Measurements from ENCODE around the gene SHANK3.

The SHANK3 gene

DNA sequence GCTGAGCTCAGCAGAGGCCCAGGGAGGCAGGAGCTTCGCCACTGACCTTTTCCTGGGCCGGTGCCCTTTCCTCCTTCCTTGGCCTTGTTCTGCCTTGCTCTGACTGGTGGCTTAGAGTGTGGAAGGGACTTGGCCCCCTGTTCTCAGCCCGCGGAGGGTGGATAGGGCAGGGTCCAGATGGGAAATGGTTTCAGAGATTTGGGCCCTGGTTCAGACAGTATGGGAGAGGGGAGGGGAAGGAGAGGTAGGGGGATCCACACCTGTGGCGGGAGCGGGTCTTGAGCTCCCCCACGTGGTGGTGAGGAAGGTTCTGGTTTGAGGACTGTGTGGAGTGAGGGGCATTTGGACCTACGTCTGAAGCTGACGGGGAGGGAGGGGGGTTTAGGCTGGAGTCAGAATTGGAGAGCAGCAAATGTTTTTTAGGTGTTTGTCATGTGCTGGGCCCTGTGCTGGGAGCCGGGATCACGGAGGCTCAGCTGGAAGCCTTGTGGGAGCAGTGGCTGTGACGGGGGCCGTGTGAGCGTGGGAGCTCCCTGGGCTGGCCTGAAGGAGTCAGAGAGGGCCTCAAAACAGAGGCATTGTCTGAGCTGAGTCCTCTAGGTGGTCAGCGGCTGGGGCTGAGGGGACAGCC, 27.2 kb downstream of the SHANK3 start:
- Histone ChIP-seq H3K9me2 (replicated peaks; ENCODE audit: insufficient read depth, low read length) (no peaks in the 10 kb centered on the region), H3K36me3 (ENCODE audit: low read length) (no peaks in the 10 kb centered on the region), H3K27me3 (ENCODE audit: low read length) (no peaks in the 10 kb centered on the region), H3K4me3 (ENCODE audit: insufficient read depth, low read length, poor library complexity, severe bottlenecking) (no peak overlapping the region), H3K9ac (ENCODE audit: low read length) (no peak overlapping the region), H3K79me2 (ENCODE audit: insufficient read depth, low read length) (no peaks in the 10 kb centered on the region), H3K9me3 (ENCODE audit: insufficient read depth, low read length) (no peaks in the 10 kb centered on the region), H3K27ac (ENCODE audit: low read depth, low read length) (no peak overlapping the region), H4K20me1 (ENCODE audit: low read depth, low read length) (no peaks in the 10 kb centered on the region), H3F3A (ENCODE audit: insufficient read depth) (no peaks in the 10 kb centered on the region), H3K4me2 (ENCODE audit: low read depth, low read length, poor library complexity, severe bottlenecking) (no peak overlapping the region), H2AFZ (ENCODE audit: low read depth, low read length, severe bottlenecking) (no peak overlapping the region)
- TF ChIP-seq EZH2phosphoT487 (conservative IDR thresholded peaks at IDR 0.05; ENCODE audit: low read length), result no peak
- TF ChIP-seq, protein P1, sequence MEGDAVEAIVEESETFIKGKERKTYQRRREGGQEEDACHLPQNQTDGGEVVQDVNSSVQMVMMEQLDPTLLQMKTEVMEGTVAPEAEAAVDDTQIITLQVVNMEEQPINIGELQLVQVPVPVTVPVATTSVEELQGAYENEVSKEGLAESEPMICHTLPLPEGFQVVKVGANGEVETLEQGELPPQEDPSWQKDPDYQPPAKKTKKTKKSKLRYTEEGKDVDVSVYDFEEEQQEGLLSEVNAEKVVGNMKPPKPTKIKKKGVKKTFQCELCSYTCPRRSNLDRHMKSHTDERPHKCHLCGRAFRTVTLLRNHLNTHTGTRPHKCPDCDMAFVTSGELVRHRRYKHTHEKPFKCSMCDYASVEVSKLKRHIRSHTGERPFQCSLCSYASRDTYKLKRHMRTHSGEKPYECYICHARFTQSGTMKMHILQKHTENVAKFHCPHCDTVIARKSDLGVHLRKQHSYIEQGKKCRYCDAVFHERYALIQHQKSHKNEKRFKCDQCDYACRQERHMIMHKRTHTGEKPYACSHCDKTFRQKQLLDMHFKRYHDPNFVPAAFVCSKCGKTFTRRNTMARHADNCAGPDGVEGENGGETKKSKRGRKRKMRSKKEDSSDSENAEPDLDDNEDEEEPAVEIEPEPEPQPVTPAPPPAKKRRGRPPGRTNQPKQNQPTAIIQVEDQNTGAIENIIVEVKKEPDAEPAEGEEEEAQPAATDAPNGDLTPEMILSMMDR (IDR thresholded peaks at IDR 0.05; ENCODE audit: insufficient read depth, low read length, poor library complexity, severe bottlenecking), result peak; percentile 56

DNA sequence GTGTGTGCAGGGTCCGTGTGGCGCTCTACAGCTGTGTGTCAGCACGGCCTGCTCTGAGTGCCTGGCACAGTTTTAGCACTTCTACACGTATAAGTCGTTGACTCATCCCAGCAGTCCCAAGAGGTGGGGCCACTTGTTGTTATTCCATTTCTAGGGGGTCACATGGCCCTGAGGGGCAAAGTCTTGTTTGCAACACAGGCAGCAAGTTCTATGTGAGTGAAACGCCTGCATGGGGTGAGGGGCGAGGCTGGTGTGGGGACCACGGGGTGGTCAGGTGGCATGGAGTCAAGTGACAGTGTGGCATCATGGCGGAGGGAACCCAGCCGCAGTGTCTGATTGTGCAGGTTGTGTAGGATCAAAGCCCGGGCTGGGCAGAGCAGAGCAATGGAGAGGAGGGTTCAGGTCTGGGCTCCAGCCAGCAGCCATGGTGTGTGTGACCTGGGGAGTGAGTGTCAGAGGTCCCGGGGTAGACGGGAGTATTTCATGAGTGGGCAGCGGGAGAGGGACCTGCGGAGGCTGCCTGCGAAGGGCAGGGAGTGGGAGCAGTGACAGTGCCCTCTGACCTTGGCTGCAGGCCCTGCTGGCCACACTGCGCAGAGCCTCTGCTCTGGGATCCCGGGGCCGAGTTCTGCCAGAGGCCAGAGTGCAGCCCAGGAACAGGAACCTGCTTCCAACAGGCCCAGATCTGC, 27.9 kb downstream of the SHANK3 start:
- TF ChIP-seq, protein P1 (IDR thresholded peaks at IDR 0.05; ENCODE audit: insufficient read depth, low read length, poor library complexity, severe bottlenecking), result no peak
- TF ChIP-seq EZH2phosphoT487 (conservative IDR thresholded peaks at IDR 0.05; ENCODE audit: low read length), result no peak
- H3K4me2 ChIP-seq (ENCODE audit: low read depth, low read length, poor library complexity, severe bottlenecking), result no peak overlapping the region
- H2AFZ ChIP-seq (ENCODE audit: low read depth, low read length, severe bottlenecking), result no peak overlapping the region
- no peaks in the 10 kb centered on the region for H3K9me2 ChIP-seq (replicated peaks; ENCODE audit: insufficient read depth, low read length)
- no peaks in the 10 kb centered on the region for H4K20me1 ChIP-seq (ENCODE audit: low read depth, low read length)
- H3K4me3 ChIP-seq (ENCODE audit: insufficient read depth, low read length, poor library complexity, severe bottlenecking), result no peak overlapping the region
- no peaks in the 10 kb centered on the region for H3K79me2 ChIP-seq (ENCODE audit: insufficient read depth, low read length)
- no peaks in the 10 kb centered on the region for H3F3A ChIP-seq (ENCODE audit: insufficient read depth)
- H3K27me3 ChIP-seq (ENCODE audit: low read length), result no peaks in the 10 kb centered on the region
- H3K27ac ChIP-seq (ENCODE audit: low read depth, low read length), result no peak overlapping the region
- H3K36me3 ChIP-seq (ENCODE audit: low read length), result no peaks in the 10 kb centered on the region
- no peaks in the 10 kb centered on the region for H3K9me3 ChIP-seq (ENCODE audit: insufficient read depth, low read length)
- H3K9ac ChIP-seq (ENCODE audit: low read length), result no peak overlapping the region

DNA sequence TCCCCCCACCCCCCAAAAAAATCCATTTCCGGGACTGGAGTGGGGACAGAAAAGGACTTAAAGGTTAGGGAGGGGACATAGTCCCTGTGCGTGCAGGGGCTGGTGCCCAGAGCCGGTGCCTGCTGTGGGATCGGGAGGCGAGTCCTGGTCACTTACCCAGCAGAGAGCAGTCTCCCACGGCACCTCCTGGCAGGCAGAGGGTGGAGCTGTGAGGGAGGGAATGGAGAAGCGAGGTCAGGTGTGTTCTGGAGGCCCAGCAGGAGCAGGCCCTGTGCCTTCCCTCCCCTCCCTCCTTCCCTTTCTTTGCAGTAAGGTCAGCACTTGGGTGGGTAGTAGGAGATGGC, 28.4 kb downstream of the SHANK3 start:
- H2AFZ ChIP-seq (ENCODE audit: low read depth, low read length, severe bottlenecking), result no peak overlapping the region
- TF ChIP-seq, protein P1 (IDR thresholded peaks at IDR 0.05; ENCODE audit: insufficient read depth, low read length, poor library complexity, severe bottlenecking), result no peak
- TF ChIP-seq EZH2phosphoT487 (conservative IDR thresholded peaks at IDR 0.05; ENCODE audit: low read length), result no peak
- H3K4me3 ChIP-seq (ENCODE audit: insufficient read depth, low read length, poor library complexity, severe bottlenecking), result no peak overlapping the region
- H3K9me2 ChIP-seq (replicated peaks; ENCODE audit: insufficient read depth, low read length), result no peaks in the 10 kb centered on the region
- no peaks in the 10 kb centered on the region for H3F3A ChIP-seq (ENCODE audit: insufficient read depth)
- no peaks in the 10 kb centered on the region for H4K20me1 ChIP-seq (ENCODE audit: low read depth, low read length)
- no peak overlapping the region for H3K27ac ChIP-seq (ENCODE audit: low read depth, low read length)
- H3K9me3 ChIP-seq (ENCODE audit: insufficient read depth, low read length), result no peaks in the 10 kb centered on the region
- H3K79me2 ChIP-seq (ENCODE audit: insufficient read depth, low read length), result no peaks in the 10 kb centered on the region
- no peaks in the 10 kb centered on the region for H3K27me3 ChIP-seq (ENCODE audit: low read length)
- no peak overlapping the region for H3K9ac ChIP-seq (ENCODE audit: low read length)
- H3K4me2 ChIP-seq (ENCODE audit: low read depth, low read length, poor library complexity, severe bottlenecking), result no peak overlapping the region
- no peaks in the 10 kb centered on the region for H3K36me3 ChIP-seq (ENCODE audit: low read length)

Measured in SU-DHL-6 (cell line).